GM12878 (cell line): Measurements from ENCODE around the gene C1orf174. TPM values are rescaled to one million over a fixed set of nuclear protein-coding genes. Genes with fewer than 3 reads are reported as not detected.

Experiments used
- ATF2 ChIP-seq: IDR thresholded peaks from 2 replicates; pipeline ENCODE4 v1.6.1; 2012; ENCODE audit warnings: low read length, inconsistent platforms
- CBX5 ChIP-seq: sonication (generic); IDR thresholded peaks from 2 replicates; pipeline ENCODE4 v1.6.1; 2016; ENCODE audit warnings: low read depth, moderate library complexity, mild to moderate bottlenecking, inconsistent platforms
- DPF2 ChIP-seq: fragments of 450-650 bp; IDR thresholded peaks from 2 replicates; pipeline ENCODE4 v1.6.1; 2017; ENCODE audit warnings: mild to moderate bottlenecking
- E2F4 ChIP-seq: IDR thresholded peaks from 2 replicates; pipeline ENCODE4 v1.6.1; 2012; ENCODE audit warnings: low read depth, low read length, improper control_type of control experiment
- KDM1A ChIP-seq: fragments of 200-600 bp; sonication (generic); IDR thresholded peaks from 2 replicates; pipeline ENCODE4 v1.6.1; 2016; ENCODE audit warnings: borderline replicate concordance
- MTA2 ChIP-seq: fragments of 450-650 bp; IDR thresholded peaks from 2 replicates; pipeline ENCODE4 v1.6.1; 2016; ENCODE audit warnings: low read depth, mild to moderate bottlenecking, moderate library complexity
- MYC ChIP-seq: IDR thresholded peaks from 2 replicates; pipeline ENCODE4 v1.6.1; 2011; ENCODE audit warnings: mild to moderate bottlenecking, low read length, moderate library complexity, inconsistent platforms; ENCODE audit not compliant: insufficient read depth, insufficient replicate concordance, insufficient read length, severe bottlenecking
- POU2F2 ChIP-seq: IDR thresholded peaks from 3 replicates; pipeline ENCODE4 v1.6.1; 2011; ENCODE audit warnings: low read depth, mild to moderate bottlenecking, low read length, borderline replicate concordance
- SREBF2 ChIP-seq: IDR thresholded peaks from 2 replicates; pipeline ENCODE4 v1.6.1; 2012; ENCODE audit warnings: mild to moderate bottlenecking, low read length
- ZNF592 ChIP-seq: fragments of 450-650 bp; IDR thresholded peaks from 2 replicates; pipeline ENCODE4 v1.6.1; 2017; ENCODE audit warnings: mild to moderate bottlenecking, moderate library complexity
- polyA plus RNA-seq, 11 experiments: library from polyadenylated mRNA; depleted of rRNA in 4 of 11; unstranded in 6 of 11; stranded (reverse) in 5 of 11; fragments of >200 nt; fragmentation: Nextera tagmentation in 4 of 11; fragmentation: Illumina TruSeq in 1 of 11; extraction: Ambion mirVana in 4 of 11; extraction: Trizol in 1 of 11; gene quantifications; 1 replicate in 1 of 11; 2 replicates in 10 of 11; pipeline versions ENCODE4 v1.2.1 to v1.2.3, GENCODE V29; 2011 to 2016; ENCODE audit warnings: inconsistent platforms in 2 of 11, missing spikeins in 2 of 11, low read depth in 1 of 11
- total RNA-seq, 4 experiments: library from RNA; depleted of rRNA in 3 of 4; stranded (reverse); fragments of >200 nt in 3 of 4; fragmentation: Illumina TruSeq in 1 of 4; extraction: Trizol in 1 of 4; gene quantifications; 2 replicates each; pipeline versions ENCODE4 v1.2.1 to v1.2.3, GENCODE V29; 2013 to 2021

C1orf174 gene
- total and polyA plus RNA-seq, 10 of the 15 experiments (the other 5 are each of a cell fraction or from before 2014, with no cell fraction given), result 17.5 to 35.4 (median 25.1) TPM

- TF ChIP-seq MYC (no peak), SREBF2 (no peak), E2F4 (peak; percentile 2; the same call in 1 of the 2 replicates), CBX5 (no peak), ZNF592 (no peak), ATF2 (no peak), MTA2 (no peak), KDM1A (no peak), DPF2 (0 out of 2 replicates have a peak, but pooled peaks have one; percentile 48), POU2F2 (no peak; the same call in 2 of the 3 replicates)
Observed at GRCh38 chr1:3899754-3900149, 320 bp downstream of the C1orf174 start (continued).
